ENCODE measurements around the gene POMP.

POMP gene, protein sequence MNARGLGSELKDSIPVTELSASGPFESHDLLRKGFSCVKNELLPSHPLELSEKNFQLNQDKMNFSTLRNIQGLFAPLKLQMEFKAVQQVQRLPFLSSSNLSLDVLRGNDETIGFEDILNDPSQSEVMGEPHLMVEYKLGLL

GRCh38 chr13:28658796-28659620 is at the start of gene POMP:
POMP (plus strand) TSS chr13:28659130; CDS start chr13:28659185, 55 bp downstream.
- DNase-seq: peak; percentile 81

GRCh38 chr13:28609381-28609780 is 49.5 kb upstream of the POMP start:
- no peak for DNase-seq

- DNase-seq: no peak
These were observed 49.0 kb upstream of the POMP start for GRCh38 chr13:28609926-28610325.

- DNase-seq: no peak
These were observed 47.9 kb upstream of the POMP start for GRCh38 chr13:28610996-28611395.

- DNase-seq: no peak
These were observed 47.2 kb upstream of the POMP start for GRCh38 chr13:28611654-28612131.

DNA sequence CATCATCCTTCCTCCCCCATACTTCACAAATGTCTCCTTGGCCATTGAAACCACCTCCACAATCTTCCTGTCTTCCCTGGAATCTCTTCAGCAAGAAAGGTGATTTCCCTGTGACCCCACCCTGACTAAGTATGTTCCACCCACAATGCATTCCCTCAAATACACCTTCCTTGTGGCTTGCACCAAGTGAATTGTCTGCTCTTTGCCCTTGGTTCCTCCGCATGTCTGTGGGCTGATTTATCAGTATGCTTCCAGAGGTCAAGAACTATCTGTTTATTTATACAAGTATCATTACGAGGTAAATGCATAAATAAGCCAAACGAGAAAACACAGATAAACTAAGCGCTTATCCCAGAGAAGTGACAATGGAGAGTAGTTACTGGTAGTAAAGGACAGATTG is 45.4 kb upstream of the POMP start:
- DNase-seq: no peak

DNA sequence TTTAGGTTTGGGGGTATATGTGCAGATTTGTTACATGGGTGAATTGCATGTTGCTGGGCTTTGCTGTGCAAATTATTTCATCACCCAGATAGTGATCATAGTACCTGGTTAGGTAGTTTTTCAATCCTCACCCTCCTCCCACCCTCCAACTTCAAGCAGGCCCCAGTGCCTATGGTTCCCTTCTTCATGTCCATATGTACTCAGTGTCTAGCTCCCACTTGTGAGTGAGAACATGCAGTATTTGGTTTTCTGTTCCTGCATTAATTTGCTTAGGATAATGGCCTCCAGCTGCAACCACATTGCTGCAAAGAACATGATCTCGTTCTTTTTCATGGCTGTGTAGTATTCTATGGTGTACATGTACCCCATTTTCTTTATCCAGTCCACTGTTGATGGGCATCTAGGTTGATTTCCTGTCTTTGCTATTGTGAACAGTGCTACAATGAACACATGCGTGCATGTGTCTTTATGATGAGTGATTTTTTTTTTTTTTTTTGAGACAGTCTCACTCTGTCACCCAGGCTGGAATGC is 42.9 kb upstream of the POMP start:
- DNase-seq: no peak

GRCh38 chr13:28618230-28618994 is 40.5 kb upstream of the POMP start:
- no peak for DNase-seq

GRCh38 chr13:28620011-28620830 is 38.7 kb upstream of the POMP start:
- no peak for DNase-seq

DNA sequence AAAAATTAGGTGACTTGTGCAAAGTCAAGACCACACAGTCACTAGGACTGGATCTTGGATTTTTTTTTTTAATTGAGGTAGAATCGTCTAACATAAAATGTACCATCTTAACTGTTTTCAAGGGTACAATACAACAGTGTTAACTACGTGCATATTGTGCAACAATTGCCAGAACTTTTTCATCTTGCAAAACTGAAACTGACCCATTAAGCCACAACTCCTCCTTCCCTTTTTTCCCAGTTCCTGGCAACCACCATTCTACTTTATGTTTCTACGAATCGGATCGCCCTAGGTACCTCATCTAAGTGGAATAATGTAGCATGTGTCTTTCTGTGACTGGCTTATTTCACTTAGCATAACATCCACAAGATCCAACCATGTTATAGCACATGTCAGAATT is 37.5 kb upstream of the POMP start:
- no peak for DNase-seq

- DNase-seq: no peak
These were observed 36.6 kb upstream of the POMP start for GRCh38 chr13:28622286-28622685.

DNA sequence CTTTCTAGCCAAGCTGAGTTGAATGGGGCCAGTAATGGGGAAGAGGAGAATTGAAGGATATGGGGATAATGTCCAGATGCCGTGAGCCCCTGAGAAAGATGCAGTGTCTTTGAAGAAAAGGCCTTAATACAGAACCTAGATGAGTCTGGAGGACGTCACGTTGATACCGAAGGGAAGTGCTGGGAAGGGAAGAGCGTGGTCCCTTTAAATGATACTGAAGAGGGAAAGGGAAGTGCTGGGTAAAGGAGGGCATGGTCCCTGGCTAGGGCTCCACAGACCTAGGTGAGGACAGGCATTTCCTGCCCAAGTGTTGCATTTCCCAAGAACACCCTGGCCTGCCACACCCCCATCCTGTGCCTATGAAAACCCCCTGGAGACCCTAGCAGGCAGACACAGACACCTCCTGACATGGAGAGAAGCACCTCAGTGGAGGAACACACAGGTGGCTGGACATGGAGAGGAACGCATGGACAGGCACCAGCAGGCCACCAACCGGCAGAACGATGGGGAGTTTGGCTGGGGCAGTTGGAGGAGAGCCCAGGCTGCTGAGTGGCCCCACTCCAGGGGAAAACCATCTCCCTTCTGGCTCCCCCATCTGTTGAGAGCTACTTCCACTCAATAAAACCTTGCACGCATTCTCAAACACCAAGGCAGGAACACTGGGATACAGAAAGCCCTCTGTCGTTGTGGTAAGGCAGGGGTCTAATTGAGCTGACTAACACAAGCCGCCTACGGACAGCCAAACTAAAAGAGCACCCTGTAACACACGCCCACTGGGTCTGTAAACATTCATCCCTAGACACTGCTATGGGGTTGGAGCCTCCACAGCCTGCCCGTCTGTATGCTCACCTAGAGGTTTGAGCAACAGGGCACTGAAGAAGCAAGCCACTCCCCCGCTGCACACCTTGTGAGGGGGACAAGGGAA is 34.9 kb upstream of the POMP start:
- DNase-seq: no peak

DNA sequence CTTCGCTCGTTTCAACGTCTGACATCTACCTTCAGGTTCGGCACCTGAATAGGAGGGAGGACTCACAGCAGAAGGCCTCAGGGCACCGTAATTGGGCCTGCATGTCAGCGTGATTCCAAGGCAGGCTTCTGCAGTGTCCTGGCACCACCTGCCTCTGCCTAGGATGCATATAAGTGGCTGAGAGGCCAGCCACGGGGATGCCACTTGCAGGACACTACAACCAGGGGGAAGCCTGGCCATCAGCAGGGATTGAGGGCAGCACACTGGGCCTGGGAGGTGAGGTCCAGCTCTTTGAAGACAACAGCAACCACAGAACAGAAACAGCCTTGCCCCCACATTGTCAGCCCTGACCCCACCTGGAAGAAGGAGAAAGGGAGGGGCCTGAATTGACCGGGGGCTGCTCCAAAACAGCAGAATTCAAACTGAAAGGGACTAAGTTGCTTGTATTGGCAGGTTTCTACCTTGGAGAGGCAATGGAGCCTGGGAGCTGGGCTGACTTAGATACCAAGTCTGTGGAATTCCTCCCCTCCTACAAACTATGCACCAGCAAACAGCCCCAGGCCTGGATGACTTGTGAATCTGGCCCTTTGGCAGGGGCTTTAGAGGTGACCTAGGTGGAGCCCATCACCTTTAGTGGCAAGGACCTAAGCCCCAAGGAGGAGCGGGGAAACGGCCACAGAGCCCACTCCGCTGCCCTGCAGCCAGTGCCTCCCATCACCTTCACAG is 34.1 kb upstream of the POMP start:
- no peak for DNase-seq

- DNase-seq: no peak
These were observed 32.7 kb upstream of the POMP start for GRCh38 chr13:28626266-28626665.

DNA sequence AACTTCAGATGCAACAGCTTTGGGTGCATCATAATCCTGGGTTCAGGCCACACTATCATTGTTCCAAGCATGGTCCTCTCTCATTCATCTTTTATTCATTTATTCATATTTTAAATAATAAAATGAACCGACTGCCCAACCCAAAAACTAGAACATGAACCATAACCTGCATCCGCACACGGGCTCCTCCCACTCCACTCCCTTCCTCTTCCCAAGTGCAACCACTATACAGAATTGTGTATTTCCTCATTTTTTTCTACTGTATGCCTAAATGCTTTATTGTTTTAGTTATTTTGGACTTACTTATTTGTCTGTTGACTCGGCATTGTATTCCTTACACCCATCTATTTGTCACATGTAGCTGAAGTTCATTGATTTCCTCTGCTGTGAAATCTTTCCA is 30.7 kb upstream of the POMP start:
- no peak for DNase-seq

DNA sequence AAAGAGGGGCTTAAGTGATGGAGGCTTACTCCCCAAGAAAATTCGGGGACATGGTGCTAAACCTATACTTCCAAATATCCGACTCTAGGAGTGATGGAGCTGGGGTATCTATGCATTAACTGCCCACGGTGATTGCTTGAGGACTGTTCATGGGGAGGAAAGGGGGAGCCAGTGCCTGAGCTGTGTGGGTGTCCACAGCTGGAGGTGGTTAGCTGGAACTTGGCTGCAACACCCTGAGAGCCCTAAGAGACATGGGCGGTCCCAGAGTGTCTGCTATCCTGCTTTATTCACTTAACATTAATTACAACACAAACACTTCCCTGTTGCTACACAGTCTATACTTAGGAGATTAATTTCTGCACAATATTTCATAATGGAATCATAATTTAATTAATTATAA is 28.1 kb upstream of the POMP start:
- DNase-seq: no peak

GRCh38 chr13:28631801-28632200 is 27.1 kb upstream of the POMP start:
- no peak for DNase-seq

- DNase-seq: no peak
These were observed 22.9 kb upstream of the POMP start for GRCh38 chr13:28636069-28636468.

GRCh38 chr13:28636677-28637317 is 22.1 kb upstream of the POMP start:
- DNase-seq: peak; percentile 44

GRCh38 chr13:28637714-28638355 is 21.1 kb upstream of the POMP start:
- DNase-seq: no peak
